Measurements from ENCODE around the gene ZNFX1.
A peak's percentile ranks its signal among the peaks of the same experiment; 100 is the strongest.

ZNFX1 gene

DNA sequence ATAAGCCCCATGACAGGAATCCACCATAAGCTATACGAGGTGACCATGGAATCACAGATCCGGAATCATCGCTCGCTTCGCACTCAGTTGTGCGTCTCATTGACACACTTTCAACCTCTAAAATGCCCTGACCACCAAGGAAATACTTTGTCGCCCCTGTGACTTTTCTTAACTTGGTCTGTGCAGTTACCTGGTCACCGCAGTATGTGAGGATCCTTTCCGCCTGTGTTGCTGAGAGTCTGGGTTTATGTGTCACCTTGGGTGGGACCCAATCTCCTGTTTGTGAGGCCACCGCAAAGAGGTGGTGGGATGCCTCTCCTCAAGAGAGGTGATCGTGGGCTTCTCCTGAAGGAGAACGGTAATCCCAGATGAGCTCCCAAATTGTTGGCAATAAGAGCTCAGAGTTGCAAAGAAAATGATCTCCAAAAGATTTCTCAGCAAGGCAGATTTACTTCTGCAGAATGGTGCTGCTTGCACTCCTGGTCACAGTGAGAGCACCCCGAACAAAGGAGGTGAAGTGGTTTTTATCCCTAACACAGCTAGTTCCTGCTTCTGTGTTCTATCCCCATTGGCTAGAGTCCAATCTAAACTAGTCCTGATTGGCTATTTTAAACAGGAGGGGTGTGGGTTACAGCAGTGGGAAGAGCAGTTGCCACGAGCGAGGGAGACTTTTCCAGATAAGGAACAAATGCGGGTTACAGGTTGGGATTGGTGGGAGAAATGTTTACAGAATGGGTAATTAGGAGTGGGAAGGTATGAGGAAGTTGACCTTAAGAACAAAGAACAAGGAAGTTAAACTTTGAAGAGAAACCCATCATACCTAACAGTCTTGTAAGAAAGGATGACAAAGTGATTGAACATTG lies 9.1 kb upstream of the ZNFX1 start:
- DNase-seq (ENCODE audit: low read depth), result no peak
- H3K4me3 ChIP-seq (ENCODE audit: low read length), result no peak overlapping the region
- no peak for TF ChIP-seq CTCF (conservative IDR thresholded peaks at IDR 0.05; ENCODE audit: low read depth, low read length)

DNA sequence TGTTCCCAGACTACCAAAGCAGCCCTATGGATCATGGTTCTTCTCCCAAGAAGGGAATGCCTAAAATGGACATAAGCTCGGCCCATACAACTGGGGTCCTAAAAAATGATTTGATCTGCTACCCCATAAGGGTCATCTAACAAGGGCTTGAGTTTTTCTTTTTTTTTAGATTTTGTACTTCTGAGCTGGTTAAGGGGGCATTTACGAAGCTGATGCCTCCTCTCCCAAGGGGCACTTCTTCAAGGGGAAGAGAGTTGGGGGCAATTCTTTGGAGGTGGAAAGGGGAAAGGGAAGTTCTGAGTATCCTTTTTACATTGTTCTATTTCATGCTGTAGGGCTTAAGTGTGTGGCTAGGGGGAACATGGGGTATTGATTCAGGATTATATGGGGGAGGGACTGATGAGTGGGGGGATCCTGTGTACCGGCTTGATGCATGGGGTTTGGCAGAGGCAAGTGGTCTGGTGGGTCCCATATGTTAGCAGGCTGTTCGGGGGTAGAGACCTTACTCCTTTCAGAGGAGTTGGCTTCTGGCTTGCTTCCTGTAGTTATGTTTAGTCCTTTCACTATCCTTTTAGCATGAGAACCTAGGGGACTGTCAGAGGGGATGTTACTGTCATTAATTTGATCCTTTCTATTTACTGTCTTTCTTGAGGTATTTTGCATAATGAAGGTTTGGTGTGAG lies 8.1 kb upstream of the ZNFX1 start:
- no peak for DNase-seq (ENCODE audit: low read depth)
- no peak for TF ChIP-seq CTCF (conservative IDR thresholded peaks at IDR 0.05; ENCODE audit: low read depth, low read length)
- H3K4me3 ChIP-seq (ENCODE audit: low read length), result peak overlapping the region; percentile 30

DNA sequence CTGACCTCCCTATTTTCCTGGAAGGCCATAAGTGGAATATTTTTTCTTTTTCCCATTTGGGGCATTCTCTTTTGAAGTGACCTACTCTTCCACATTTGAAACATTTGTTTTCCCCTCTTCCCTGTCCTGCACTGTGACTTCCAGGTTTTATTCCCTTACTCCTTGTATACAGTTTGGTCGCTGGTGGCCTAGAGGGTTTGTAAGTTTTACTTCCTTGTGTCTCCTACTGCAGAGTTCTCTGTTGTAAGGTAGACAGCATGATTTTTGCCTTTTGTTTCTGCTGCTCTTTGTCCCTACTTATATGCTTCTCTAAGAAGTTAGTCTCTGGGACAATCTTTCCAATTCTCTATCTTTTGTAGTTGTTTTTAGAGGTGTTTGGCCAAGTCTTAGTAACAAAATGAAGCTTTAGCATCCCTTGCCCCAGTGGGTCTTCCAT lies 7.4 kb upstream of the ZNFX1 start:
- DNase-seq (ENCODE audit: low read depth), result no peak
- no peak for TF ChIP-seq CTCF (conservative IDR thresholded peaks at IDR 0.05; ENCODE audit: low read depth, low read length)
- H3K4me3 ChIP-seq (ENCODE audit: low read length), result peak overlapping the region; percentile 30

GRCh38 chr20:49284818-49285217 lies 7.0 kb upstream of the ZNFX1 start:
- TF ChIP-seq CTCF (conservative IDR thresholded peaks at IDR 0.05; ENCODE audit: low read depth, low read length), result no peak
- DNase-seq (ENCODE audit: low read depth), result no peak
- H3K4me3 ChIP-seq (ENCODE audit: low read length), result peak overlapping the region; percentile 30

- peak overlapping the region; percentile 100 for H3K4me3 ChIP-seq (ENCODE audit: low read length)
- TF ChIP-seq CTCF (conservative IDR thresholded peaks at IDR 0.05; ENCODE audit: low read depth, low read length), result no peak
- no peak for DNase-seq (ENCODE audit: low read depth)
These were observed 6.1 kb upstream of the ZNFX1 start for GRCh38 chr20:49283703-49284625.

DNA sequence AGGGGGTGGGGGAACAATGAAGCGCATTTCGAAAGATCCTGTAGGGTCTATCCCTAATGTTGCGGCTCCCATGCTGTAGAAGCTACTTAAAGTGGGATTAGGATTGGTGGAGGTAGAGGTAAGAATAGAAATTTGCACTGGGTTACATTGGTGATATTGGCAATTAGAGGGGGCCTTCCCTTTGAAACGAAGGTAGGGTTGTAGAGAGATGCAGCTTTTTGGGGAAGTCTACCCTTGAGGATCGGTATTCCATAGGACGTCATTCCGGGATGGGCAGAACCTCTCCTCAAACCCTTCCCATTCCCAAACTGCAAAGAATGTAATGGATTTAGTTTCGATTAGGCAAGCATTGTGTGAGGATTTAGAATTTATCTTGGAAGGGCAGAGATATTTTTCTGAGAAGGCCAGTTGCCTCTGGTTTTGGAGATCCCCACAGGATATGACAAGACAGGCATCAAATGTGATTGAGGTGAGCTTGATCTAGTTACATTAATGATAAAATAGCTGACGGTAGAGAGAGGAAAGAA lies 5.4 kb upstream of the ZNFX1 start:
- DNase-seq (ENCODE audit: low read depth), result no peak
- H3K4me3 ChIP-seq (ENCODE audit: low read length), result peak overlapping the region; percentile 100
- no peak for TF ChIP-seq CTCF (conservative IDR thresholded peaks at IDR 0.05; ENCODE audit: low read depth, low read length)
